GM19351 (cell line): ENCODE results near the gene ENTPD1.
"Not testable (repeated sequence)": the region's sequence is repeated elsewhere in the genome, so short reads cannot be mapped to it uniquely, and the experiment has no call there.

Source experiments
- ATAC-seq: cut with Tn5 transposase; IDR thresholded peaks from one replicate; pipeline ENCODE4 v1.9.1; 2021; ENCODE audit warnings: mild to moderate bottlenecking, moderate library complexity; ENCODE audit not compliant: unreplicated experiment

ENTPD1 gene

DNA sequence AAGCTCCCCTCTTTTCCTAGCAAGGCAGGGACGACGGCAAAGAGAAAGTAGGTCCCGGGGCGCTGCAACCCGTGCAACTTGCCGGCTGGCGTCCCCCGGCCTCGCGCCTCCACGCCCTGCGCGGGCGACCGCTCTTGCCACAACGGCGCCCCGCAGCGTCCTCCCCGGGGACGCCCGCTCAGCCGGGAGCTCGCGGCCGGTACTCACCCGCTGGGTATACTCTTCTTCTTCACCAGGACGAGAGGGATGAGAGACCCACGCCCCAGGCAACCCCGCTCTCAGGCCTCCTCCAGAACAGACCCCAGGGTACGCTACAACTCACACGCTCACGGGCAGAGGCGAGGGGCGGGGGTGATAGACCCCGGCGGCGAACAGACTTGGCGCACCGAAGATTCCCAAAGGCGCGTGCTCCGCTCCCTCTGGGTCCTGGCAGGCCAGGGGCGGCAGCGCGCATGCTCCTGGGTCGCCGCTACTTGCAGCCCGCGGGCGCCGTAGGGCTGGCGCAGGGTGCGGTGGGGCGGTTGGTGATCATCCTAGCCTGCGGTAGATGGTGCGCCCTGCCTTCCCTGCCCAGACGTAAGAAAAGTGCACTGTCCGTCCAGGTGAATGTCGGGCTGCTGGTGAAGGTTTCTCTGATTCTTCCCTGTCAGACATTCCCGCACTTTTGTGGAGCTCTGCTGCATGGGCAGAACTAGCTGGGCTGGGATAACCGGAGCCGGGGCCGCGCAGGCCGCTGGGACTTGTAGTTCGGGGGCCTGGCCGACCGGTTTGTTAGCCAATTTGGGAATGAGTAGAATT, 151.7 kb downstream of the ENTPD1 start, which contains the start of gene CC2D2B:
Gene CC2D2B (plus strand): TSS at position 520 of the 798 bp plus-strand sequence. CDS start 3,349 bp downstream, outside the sequence.
- peak; percentile 83 for ATAC-seq

DNA sequence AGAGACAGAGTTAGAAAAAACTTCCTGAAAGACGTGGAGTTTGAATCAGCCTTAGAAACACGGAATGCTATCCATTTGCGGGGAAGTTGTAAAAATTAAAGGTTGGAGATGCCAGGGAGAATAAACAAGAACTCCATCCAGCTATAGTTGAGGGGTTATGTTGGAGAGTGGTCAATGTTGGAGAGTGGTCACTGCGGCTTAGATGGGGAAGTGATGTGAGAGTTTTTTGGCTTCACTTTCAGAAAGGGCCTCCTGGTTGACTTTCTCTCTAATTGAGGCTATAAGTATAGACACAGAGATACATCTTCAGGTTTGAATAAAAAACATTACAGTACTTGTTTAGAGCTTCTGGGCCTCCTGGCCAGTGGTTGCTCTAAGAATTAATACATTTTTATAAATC, 152.5 kb downstream of the ENTPD1 start:
- ATAC-seq, result no peak

DNA sequence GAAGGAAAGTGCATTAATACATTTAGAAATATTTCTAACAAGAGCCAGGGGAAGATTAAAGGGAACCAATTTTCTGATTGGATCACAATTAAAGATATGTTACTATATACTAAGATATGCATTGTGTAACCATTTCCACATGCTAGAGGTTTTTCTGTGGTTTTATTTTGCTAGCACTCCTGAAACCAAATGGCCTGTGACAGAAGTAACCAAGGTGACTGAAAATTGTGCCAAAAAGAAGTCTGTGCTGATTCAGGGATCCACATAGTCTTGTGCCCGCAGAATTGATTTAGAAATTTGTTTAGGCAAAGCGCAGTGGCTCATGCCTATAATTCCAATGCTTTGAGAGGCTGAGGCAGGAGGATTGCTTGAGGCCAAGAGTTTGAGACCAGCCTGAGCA, 153.6 kb downstream of the ENTPD1 start:
- ATAC-seq, result no peak

DNA sequence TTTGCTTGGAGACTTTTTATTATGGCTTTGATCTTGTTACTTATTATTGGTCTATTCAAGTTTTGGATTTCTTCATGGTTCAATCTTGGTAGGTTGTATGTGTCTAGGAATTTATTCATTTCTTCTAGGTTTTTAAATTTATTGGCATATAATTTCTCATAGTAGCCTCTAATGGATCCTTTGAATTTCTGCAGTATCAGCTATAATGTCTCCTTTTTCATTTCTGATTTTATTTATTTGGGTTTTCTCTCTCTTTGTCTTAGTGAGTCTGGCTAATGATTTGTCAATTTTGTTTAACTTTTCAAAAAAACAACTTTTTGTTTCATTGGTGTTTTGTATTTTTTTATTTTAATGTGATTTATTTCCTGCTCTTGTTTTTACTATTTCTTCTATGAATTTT, 160.1 kb downstream of the ENTPD1 start:
- not testable (repeated sequence) for ATAC-seq
